Hematopoietic multipotent progenitor cell treated with erythropoietin and hydrocortisone succinate and interleukin-3 and kit ligand, for 15 days (in vitro differentiated cells): ENCODE measurements around the gene KIAA1671.

Experiments
- DNase-seq: peaks from one replicate; pipeline ENCODE4 v3.0.0-alpha.2; 2015; ENCODE audit warnings: low spot score

The KIAA1671 gene

GRCh38 chr22:25045159-25045558 is 92.6 kb downstream of the KIAA1671 start:
- no peak for DNase-seq

- no peak for DNase-seq
Observed at GRCh38 chr22:25048071-25048470, 95.6 kb downstream of the KIAA1671 start.

- DNase-seq, result peak; percentile 59
Observed at GRCh38 chr22:25048659-25049647, 96.4 kb downstream of the KIAA1671 start.

- DNase-seq, result no peak
Observed at GRCh38 chr22:25049770-25050169, 97.3 kb downstream of the KIAA1671 start.

GRCh38 chr22:25050566-25050965 is 98.0 kb downstream of the KIAA1671 start:
- no peak for DNase-seq

GRCh38 chr22:25051073-25051472 is 98.6 kb downstream of the KIAA1671 start:
- no peak for DNase-seq

GRCh38 chr22:25051983-25052710 is 99.6 kb downstream of the KIAA1671 start:
- no peak for DNase-seq

- no peak for DNase-seq
Observed at GRCh38 chr22:25053153-25053805, 100.8 kb downstream of the KIAA1671 start.

- DNase-seq, result no peak
Observed at GRCh38 chr22:25054943-25055511, 102.5 kb downstream of the KIAA1671 start.

- peak; percentile 41 for DNase-seq
Observed at GRCh38 chr22:25057013-25057881, 104.7 kb downstream of the KIAA1671 start.

- no peak for DNase-seq
Observed at GRCh38 chr22:25059438-25059837, 106.9 kb downstream of the KIAA1671 start.

- no peak for DNase-seq
Observed at GRCh38 chr22:25060522-25061071, 108.1 kb downstream of the KIAA1671 start.

GRCh38 chr22:25061134-25061533 is 108.6 kb downstream of the KIAA1671 start:
- no peak for DNase-seq

GRCh38 chr22:25061605-25062376 is 109.3 kb downstream of the KIAA1671 start:
- no peak for DNase-seq

- DNase-seq, result no peak
Observed at GRCh38 chr22:25062386-25063085, 110.0 kb downstream of the KIAA1671 start.

- DNase-seq, result no peak
Observed at GRCh38 chr22:25064894-25065560, 112.5 kb downstream of the KIAA1671 start.

- DNase-seq, result no peak
Observed at GRCh38 chr22:25066861-25067435, 114.4 kb downstream of the KIAA1671 start.

- DNase-seq, result no peak
Observed at GRCh38 chr22:25067851-25068421, 115.4 kb downstream of the KIAA1671 start.
